Neural progenitor cell (in vitro differentiated cells): ENCODE measurements around the gene NCK2. TPM values are rescaled to one million over a fixed set of nuclear protein-coding genes. Genes with fewer than 3 reads are reported as not detected.
A peak's percentile ranks its signal among the peaks of the same experiment; 100 is the strongest.

Experiments used
- DNase-seq: peaks from one replicate; pipeline ENCODE4 v3.0.0-alpha.2; 2016; ENCODE audit warnings: low spot score
- H2AFZ ChIP-seq: fragments of 200-600 bp; sonication (generic); replicated peaks from 2 replicates; pipeline ENCODE4 v1.6.1; 2016; ENCODE audit warnings: antibody characterized with exemption
- H3F3A ChIP-seq: fragments of 200-600 bp; sonication (generic); 2 replicates; pipeline ENCODE4 v1.6.1; 2016; ENCODE audit warnings: antibody characterized with exemption, low read depth
- H3K27ac ChIP-seq: fragments of 200-600 bp; sonication (generic); 2 replicates; pipeline ENCODE4 v1.5.1; 2016; ENCODE audit warnings: mild to moderate bottlenecking
- H3K27me3 ChIP-seq: fragments of 200-600 bp; sonication (generic); 2 replicates; pipeline ENCODE4 v1.6.1; 2016; ENCODE audit warnings: mild to moderate bottlenecking, moderate library complexity
- H3K36me3 ChIP-seq: fragments of 200-600 bp; sonication (generic); 2 replicates; pipeline ENCODE4 v1.5.1; 2016
- H3K4me1 ChIP-seq: fragments of 200-600 bp; sonication (generic); 2 replicates; pipeline ENCODE4 v1.6.1; 2016; ENCODE audit warnings: mixed run types
- H3K4me2 ChIP-seq: fragments of 200-600 bp; sonication (generic); 2 replicates; pipeline ENCODE4 v1.6.1; 2016
- H3K4me3 ChIP-seq: fragments of 200-600 bp; sonication (generic); 2 replicates; pipeline ENCODE4 v1.5.1; 2016
- H3K79me2 ChIP-seq: fragments of 200-600 bp; sonication (generic); 2 replicates; pipeline ENCODE4 v1.6.1; 2016; ENCODE audit warnings: low read depth
- H3K9ac ChIP-seq: fragments of 200-600 bp; sonication (generic); 2 replicates; pipeline ENCODE4 v1.6.1; 2016
- H3K9me3 ChIP-seq: fragments of 200-600 bp; sonication (generic); 2 replicates; pipeline ENCODE4 v1.5.1; 2016; ENCODE audit warnings: low read depth
- H4K20me1 ChIP-seq: fragments of 200-600 bp; sonication (generic); 2 replicates; pipeline ENCODE4 v1.6.1; 2016; ENCODE audit warnings: low read depth
- H3K27ac Mint-ChIP-seq: 3 replicates; pipeline ENCODE4 v1.8.0; 2021; ENCODE audit warnings: mixed read lengths
- H3K27me3 Mint-ChIP-seq: 2 replicates; pipeline ENCODE4 v1.8.0; 2022; ENCODE audit warnings: low read depth, mild to moderate bottlenecking, inconsistent platforms, moderate library complexity, mixed read lengths; ENCODE audit not compliant: insufficient read depth
- H3K36me3 Mint-ChIP-seq: 3 replicates; pipeline ENCODE4 v1.8.0; 2021; ENCODE audit warnings: mixed read lengths
- H3K4me1 Mint-ChIP-seq: 3 replicates; pipeline ENCODE4 v1.8.0; 2021; ENCODE audit warnings: mixed read lengths
- H3K4me3 Mint-ChIP-seq: 3 replicates; pipeline ENCODE4 v1.8.0; 2021; ENCODE audit warnings: mild to moderate bottlenecking, moderate library complexity, mixed read lengths
- H3K9me3 Mint-ChIP-seq: 3 replicates; pipeline ENCODE4 v1.8.0; 2020; ENCODE audit warnings: mixed read lengths
- EZH2 ChIP-seq: fragments of 200-600 bp; sonication (generic); IDR thresholded peaks from 2 replicates; pipeline ENCODE4 v1.6.1; 2017; ENCODE audit warnings: antibody characterized with exemption, mild to moderate bottlenecking, moderate library complexity
- EZH2phosphoT487 ChIP-seq: fragments of 200-600 bp; sonication (generic); IDR thresholded peaks from 2 replicates; pipeline ENCODE4 v1.6.1; 2017; ENCODE audit warnings: antibody characterized with exemption
- total RNA-seq: library from RNA; depleted of rRNA; stranded (reverse); fragments of >200 nt; gene quantifications from 2 replicates; pipeline ENCODE4 v1.2.3, GENCODE V29; 2015; ENCODE audit warnings: low replicate concordance
- TF ChIP-seq, protein P1 (sequence below): fragments of 200-600 bp; sonication (generic); IDR thresholded peaks from 2 replicates; pipeline ENCODE4 v1.5.1; 2017; ENCODE audit warnings: antibody characterized with exemption, mild to moderate bottlenecking

The NCK2 gene
- total RNA-seq, 1 donor from 2014 or later = 26.2 TPM

DNA sequence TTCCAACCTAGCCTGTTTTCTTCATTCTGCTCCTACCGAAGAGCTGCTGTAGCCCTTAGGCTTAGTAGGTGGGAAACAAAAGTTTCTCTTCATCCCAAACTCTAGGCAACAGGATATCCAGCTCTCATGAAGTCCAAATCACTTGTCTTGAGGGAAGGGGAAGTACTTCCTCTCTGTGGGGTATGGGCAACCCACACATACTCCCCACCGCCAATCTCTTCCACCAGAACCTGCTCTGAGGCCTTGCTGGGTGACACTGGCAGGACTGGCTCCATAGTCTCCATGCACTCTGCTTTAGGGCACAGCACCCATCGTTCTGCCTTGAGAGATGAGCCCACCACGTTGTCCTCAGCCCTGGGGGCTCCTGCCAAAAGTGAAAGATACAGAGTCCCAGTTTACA lies 173.0 kb downstream of the NCK2 start:
- peaks cover 2% of the 10 kb centered on the region for H3K27me3 Mint-ChIP-seq
- no peak overlapping the region for H3K4me3 Mint-ChIP-seq

DNA sequence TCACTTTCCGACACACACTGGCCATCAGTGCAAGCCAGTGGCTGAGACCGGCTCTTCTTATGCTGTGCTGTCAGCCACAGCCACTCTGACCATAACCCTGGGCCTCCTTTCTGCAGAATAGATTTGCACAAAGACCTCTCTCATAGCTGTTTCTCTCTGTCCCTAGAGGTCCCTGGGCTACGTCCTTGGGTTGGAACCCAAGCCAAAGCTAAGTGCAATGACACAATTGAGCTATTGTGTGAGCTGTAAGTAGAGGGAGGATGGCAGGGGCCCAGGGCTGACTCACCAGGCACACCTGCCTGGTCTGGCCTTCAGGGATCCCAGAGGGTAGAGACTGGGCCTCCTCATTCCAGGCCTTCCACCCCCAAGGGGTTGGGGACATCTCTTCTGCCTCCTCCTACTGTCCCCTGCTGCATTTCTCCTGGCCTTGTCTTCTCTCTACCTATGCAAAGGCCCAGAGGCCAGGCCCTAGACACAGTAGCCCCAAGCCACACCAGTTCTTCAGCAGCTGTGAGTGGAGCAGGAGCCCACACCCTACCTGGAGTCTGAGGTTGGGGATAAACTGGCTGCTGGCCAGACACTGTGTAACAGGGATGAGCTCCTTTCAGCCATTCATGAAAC lies 174.6 kb downstream of the NCK2 start:
- Mint-ChIP-seq H3K36me3 (no peaks in the 10 kb centered on the region), H3K27me3 (peaks cover 3% of the 10 kb centered on the region), H3K9me3 (peaks cover 15% of the 10 kb centered on the region), H3K4me1 (peaks cover 7% of the 10 kb centered on the region), H3K27ac (no peak overlapping the region), H3K4me3 (no peak overlapping the region)
- H3K27me3 ChIP-seq = no peaks in the 10 kb centered on the region
- no peaks in the 10 kb centered on the region for H3K9me3 ChIP-seq
- no peak for DNase-seq
- H2AFZ ChIP-seq = no peak overlapping the region
- no peaks in the 10 kb centered on the region for H3K79me2 ChIP-seq
- no peak overlapping the region for H3K27ac ChIP-seq
- no peaks in the 10 kb centered on the region for H3F3A ChIP-seq
- H3K36me3 ChIP-seq = no peaks in the 10 kb centered on the region
- H3K4me1 ChIP-seq = no peaks in the 10 kb centered on the region
- no peaks in the 10 kb centered on the region for H4K20me1 ChIP-seq
- H3K4me3 ChIP-seq = no peak overlapping the region
- H3K4me2 ChIP-seq = no peak overlapping the region
- TF ChIP-seq EZH2phosphoT487 (no peak), EZH2 (no peak)
- TF ChIP-seq, protein P1, sequence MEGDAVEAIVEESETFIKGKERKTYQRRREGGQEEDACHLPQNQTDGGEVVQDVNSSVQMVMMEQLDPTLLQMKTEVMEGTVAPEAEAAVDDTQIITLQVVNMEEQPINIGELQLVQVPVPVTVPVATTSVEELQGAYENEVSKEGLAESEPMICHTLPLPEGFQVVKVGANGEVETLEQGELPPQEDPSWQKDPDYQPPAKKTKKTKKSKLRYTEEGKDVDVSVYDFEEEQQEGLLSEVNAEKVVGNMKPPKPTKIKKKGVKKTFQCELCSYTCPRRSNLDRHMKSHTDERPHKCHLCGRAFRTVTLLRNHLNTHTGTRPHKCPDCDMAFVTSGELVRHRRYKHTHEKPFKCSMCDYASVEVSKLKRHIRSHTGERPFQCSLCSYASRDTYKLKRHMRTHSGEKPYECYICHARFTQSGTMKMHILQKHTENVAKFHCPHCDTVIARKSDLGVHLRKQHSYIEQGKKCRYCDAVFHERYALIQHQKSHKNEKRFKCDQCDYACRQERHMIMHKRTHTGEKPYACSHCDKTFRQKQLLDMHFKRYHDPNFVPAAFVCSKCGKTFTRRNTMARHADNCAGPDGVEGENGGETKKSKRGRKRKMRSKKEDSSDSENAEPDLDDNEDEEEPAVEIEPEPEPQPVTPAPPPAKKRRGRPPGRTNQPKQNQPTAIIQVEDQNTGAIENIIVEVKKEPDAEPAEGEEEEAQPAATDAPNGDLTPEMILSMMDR = no peak
- no peak overlapping the region for H3K9ac ChIP-seq

More for the DNA sequence above, 173.0 kb downstream of the NCK2 start:
- H3K9me3 ChIP-seq = no peaks in the 10 kb centered on the region
- H3K27ac ChIP-seq = no peak overlapping the region
- H3K27me3 ChIP-seq = no peaks in the 10 kb centered on the region
- DNase-seq = no peak
- H2AFZ ChIP-seq = no peak overlapping the region
- H3F3A ChIP-seq = no peaks in the 10 kb centered on the region
- peaks cover 18% of the 10 kb centered on the region for H3K9me3 Mint-ChIP-seq
- no peak overlapping the region for H3K9ac ChIP-seq
- H4K20me1 ChIP-seq = no peaks in the 10 kb centered on the region
- peaks cover 3% of the 10 kb centered on the region for H3K4me1 Mint-ChIP-seq
- no peaks in the 10 kb centered on the region for H3K36me3 ChIP-seq
- H3K4me1 ChIP-seq = no peaks in the 10 kb centered on the region
- H3K4me2 ChIP-seq = no peak overlapping the region
- H3K27ac Mint-ChIP-seq = peak overlapping the region; percentile 81
- TF ChIP-seq, protein P1 = no peak
- TF ChIP-seq EZH2 (no peak), EZH2phosphoT487 (no peak)
- no peak overlapping the region for H3K4me3 ChIP-seq
- H3K79me2 ChIP-seq = no peaks in the 10 kb centered on the region
- H3K36me3 Mint-ChIP-seq = no peaks in the 10 kb centered on the region

DNA sequence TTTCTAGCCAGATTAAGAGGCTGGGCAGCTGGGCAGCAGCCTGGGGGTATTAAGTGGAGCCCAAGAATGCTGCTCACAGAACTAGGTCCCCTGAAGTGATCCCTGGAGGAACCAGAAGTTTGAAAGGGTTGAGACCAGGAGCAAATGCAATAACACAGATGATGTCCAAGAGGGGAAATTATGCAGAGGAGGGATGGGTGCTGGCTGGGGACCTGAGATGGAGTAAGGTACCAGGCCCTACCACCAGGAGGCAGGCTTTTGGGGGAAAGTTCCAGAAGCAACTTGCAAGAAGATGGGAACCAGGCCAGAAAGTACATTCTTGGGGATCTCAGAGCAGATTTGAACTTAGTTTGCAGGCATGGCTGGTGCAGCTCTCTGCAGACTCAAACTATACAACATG lies 175.1 kb downstream of the NCK2 start:
- DNase-seq = no peak
- H3K4me1 Mint-ChIP-seq = peaks cover 11% of the 10 kb centered on the region
- Histone ChIP-seq H3K27ac (no peak overlapping the region), H3K9ac (no peak overlapping the region), H2AFZ (no peak overlapping the region), H4K20me1 (no peaks in the 10 kb centered on the region), H3K27me3 (no peaks in the 10 kb centered on the region), H3F3A (no peaks in the 10 kb centered on the region), H3K36me3 (no peaks in the 10 kb centered on the region), H3K79me2 (no peaks in the 10 kb centered on the region), H3K9me3 (no peaks in the 10 kb centered on the region), H3K4me2 (no peak overlapping the region), H3K4me3 (no peak overlapping the region), H3K4me1 (no peaks in the 10 kb centered on the region)
- TF ChIP-seq EZH2phosphoT487 (no peak), EZH2 (no peak)
- TF ChIP-seq, protein P1 = peak; percentile 61
- no peak overlapping the region for H3K4me3 Mint-ChIP-seq
- H3K27me3 Mint-ChIP-seq = peaks cover 6% of the 10 kb centered on the region
- no peak overlapping the region for H3K27ac Mint-ChIP-seq
- peaks cover 13% of the 10 kb centered on the region for H3K9me3 Mint-ChIP-seq
- H3K36me3 Mint-ChIP-seq = no peaks in the 10 kb centered on the region
